GM12801 (cell line): Measurements from ENCODE around the gene GATAD1.

Experiments used
- TF ChIP-seq, protein P1 (sequence below): IDR thresholded peaks from one replicate; pipeline ENCODE4 v1.5.1; 2011; ENCODE audit warnings: control low read depth; ENCODE audit not compliant: insufficient read length; ENCODE audit errors: extremely low read depth

The GATAD1 gene

GRCh38 chr7:92412745-92413144, 34.5 kb upstream of the GATAD1 start:
- TF ChIP-seq, protein P1, sequence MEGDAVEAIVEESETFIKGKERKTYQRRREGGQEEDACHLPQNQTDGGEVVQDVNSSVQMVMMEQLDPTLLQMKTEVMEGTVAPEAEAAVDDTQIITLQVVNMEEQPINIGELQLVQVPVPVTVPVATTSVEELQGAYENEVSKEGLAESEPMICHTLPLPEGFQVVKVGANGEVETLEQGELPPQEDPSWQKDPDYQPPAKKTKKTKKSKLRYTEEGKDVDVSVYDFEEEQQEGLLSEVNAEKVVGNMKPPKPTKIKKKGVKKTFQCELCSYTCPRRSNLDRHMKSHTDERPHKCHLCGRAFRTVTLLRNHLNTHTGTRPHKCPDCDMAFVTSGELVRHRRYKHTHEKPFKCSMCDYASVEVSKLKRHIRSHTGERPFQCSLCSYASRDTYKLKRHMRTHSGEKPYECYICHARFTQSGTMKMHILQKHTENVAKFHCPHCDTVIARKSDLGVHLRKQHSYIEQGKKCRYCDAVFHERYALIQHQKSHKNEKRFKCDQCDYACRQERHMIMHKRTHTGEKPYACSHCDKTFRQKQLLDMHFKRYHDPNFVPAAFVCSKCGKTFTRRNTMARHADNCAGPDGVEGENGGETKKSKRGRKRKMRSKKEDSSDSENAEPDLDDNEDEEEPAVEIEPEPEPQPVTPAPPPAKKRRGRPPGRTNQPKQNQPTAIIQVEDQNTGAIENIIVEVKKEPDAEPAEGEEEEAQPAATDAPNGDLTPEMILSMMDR, result no peak

- TF ChIP-seq, protein P1, result no peak
Measured at GRCh38 chr7:92413550-92413949, 33.7 kb upstream of the GATAD1 start.

DNA sequence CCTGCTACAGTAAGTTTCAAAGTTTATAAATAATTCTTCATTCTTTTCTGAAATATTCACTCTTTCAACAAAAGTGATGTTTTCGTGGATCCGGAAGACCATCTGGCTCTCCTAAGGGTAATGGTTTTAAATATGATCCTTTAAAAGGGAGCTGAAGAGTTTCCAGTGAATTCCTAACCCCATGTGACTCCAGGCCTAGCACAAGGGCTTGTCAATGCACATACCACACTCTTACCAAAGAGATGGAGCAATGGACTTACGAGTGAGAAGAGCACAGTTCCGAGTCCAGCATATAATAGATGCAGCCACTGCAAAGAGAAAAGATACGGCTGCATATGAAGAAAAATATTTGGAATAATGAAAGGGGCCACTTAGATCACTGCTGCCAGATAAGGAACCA, 32.1 kb upstream of the GATAD1 start:
- TF ChIP-seq, protein P1, result no peak

- TF ChIP-seq, protein P1, result no peak
Measured at GRCh38 chr7:92417913-92418312, 29.4 kb upstream of the GATAD1 start.

DNA sequence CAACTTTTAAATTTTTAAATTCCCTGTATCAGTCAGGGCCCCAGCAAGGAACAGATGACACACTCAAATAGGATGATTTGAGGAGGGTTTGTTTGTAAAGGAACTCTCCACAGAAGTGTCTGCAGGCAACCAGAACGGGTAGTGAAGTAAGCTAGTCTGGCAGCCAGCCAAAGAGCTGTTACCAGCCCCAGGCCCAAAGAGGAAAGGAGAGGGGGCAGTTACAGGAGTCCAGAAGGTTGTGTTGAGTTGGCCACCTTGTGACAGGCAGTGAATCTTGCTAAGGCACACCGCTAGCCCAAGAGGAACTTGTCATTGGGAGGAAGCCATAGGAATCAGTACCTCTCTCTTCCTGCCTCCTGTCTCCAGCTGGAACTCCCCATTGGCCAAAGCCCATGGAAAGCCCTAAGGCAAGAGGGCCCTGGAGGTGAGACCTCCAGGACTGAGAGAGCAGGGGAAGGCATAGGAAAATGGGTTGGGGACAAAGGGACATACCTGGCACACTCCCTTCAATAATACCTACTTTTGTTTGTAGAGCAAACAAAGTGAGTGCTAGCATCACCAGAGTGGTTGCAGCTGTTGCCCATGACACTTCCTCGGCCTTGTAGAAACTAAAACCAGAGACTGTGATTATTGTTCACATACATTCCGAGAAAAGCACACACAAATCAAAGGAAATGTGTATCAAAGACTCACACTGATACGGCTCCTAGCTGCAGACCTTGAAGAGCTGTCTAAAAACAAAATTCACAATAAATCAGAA, 25.4 kb upstream of the GATAD1 start:
- TF ChIP-seq, protein P1, result no peak

DNA sequence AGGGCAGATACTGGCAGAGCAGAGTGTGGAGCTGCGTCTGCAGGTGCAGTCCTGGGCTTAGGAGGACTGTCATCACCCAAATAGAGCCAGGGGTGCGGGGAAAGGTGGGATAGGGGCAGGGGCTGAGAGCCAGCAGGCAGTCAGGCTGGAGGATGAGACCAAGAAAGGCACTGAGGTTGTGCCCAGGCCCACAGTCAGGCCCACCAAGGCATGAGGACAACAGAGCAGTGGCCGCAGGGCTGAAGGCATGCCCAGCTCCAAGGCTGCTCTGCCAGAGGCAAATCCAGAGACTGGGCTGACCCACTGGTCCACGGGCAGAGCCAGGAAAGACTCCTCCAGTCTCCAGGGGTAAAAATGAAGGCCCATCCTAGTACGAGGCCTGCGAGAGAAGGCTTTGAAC, 24.4 kb upstream of the GATAD1 start:
- TF ChIP-seq, protein P1, result no peak

- TF ChIP-seq, protein P1, result no peak
Measured at GRCh38 chr7:92423710-92424131, 23.6 kb upstream of the GATAD1 start.
